Calu3 (cell line): Measurements from ENCODE around the gene CTSD. TPM values are rescaled to one million over a fixed set of nuclear protein-coding genes. Genes with fewer than 3 reads are reported as not detected.
A peak's percentile ranks its signal among the peaks of the same experiment; 100 is the strongest.

Source experiments
- BruUV-seq: library from RNA; stranded (reverse); fragments of 400-500 nt; replicated peaks from 2 replicates; lab custom pipeline; 2021; lab: Mats Ljungman, UMichigan
- CTCF ChIA-PET: fragments of 300-600 bp; sonication (Branson Sonifier 250); formaldehyde crosslinking; loops from one replicate; lab custom pipeline; 2022; ENCODE audit warnings: antibody characterized with exemption; lab: Charles Lee
- DNase-seq: peaks from one replicate; pipeline ENCODE4 v3.0.0; 2022
- H3K27ac Mint-ChIP-seq: one replicate; pipeline ENCODE4 v1.8.0; 2022; ENCODE audit warnings: mixed read lengths; ENCODE audit not compliant: unreplicated experiment
- H3K27me3 Mint-ChIP-seq: one replicate; pipeline ENCODE4 v1.8.0; 2022; ENCODE audit warnings: mixed read lengths; ENCODE audit not compliant: unreplicated experiment
- H3K36me3 Mint-ChIP-seq: one replicate; pipeline ENCODE4 v1.8.0; 2022; ENCODE audit warnings: mild to moderate bottlenecking, moderate library complexity, mixed read lengths; ENCODE audit not compliant: insufficient read depth, unreplicated experiment
- H3K4me1 Mint-ChIP-seq: one replicate; pipeline ENCODE4 v1.8.0; 2022; ENCODE audit warnings: mild to moderate bottlenecking, low read depth, mixed read lengths; ENCODE audit not compliant: unreplicated experiment
- H3K4me3 Mint-ChIP-seq: one replicate; pipeline ENCODE4 v1.8.0; 2022; ENCODE audit warnings: mild to moderate bottlenecking, low read depth, moderate library complexity, mixed read lengths; ENCODE audit not compliant: unreplicated experiment
- H3K9me3 Mint-ChIP-seq: one replicate; pipeline ENCODE4 v1.8.0; 2022; ENCODE audit warnings: low read depth, mixed read lengths; ENCODE audit not compliant: unreplicated experiment
- intact Hi-C: fragments of 100-400 bp; cut with micrococcal nuclease; formaldehyde crosslinking; loops from one replicate; pipeline ENCODE4 v1.10.0; 2022; ENCODE audit not compliant: unreplicated experiment
- total RNA-seq: library from RNA; stranded (reverse); gene quantifications from 2 replicates; pipeline ENCODE4 v1.2.3, GENCODE V29; 2022
- TF ChIP-seq, protein P1 (sequence below): fragments of 200-600 bp; IDR thresholded peaks from one replicate; pipeline ENCODE4 v1.8.0; 2022; ENCODE audit warnings: antibody characterized with exemption; ENCODE audit not compliant: unreplicated experiment

CTSD gene
- total RNA-seq, 1 experiment from 2014 or later = 531 TPM

DNA sequence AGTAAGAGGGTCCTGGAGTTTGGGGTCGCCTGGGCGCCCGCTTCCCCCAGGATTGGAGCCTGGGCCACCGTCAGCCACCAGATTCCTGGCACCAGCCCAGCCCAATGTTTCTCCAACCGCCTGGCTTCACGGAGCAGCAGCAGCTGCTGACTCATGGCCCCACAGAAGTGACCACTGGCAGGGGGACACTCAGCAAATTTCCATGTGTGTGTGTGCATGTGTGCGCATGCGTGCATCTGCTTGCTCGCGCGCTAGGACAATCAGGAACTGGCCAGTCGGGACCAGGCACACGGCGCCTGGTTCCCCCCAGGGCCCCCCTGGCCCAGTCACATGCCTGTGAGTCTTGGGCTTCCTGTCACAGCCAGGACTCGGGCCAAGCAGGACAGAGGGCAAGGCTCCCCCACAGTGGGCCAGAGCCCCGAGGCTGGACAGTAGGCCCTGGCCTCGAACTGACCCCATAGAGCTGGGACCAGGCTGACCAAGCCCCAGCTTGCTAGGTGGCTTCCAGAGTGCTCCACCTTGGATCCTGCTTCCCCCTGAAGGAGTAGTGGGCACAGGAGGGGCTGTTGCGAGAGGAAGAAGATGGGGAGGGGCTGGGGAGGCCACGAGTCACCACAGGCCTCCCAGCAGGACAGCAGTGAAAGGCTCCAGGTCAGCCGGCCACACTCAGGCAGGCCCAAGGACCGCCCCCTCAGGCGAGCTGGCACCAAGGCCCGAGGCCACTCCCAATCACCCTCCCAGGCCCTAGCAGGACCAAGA lies 3.2 kb downstream of the CTSD start:
- H3K27me3 Mint-ChIP-seq = no peaks in the 10 kb centered on the region
- intact Hi-C loops = loop anchor here (5.0 kb wide), 1 partner anchor 72 kb away; the partner anchor contains the start of gene SYT8
- H3K36me3 Mint-ChIP-seq = peaks cover 70% of the 10 kb centered on the region
- peak; percentile 62 for DNase-seq
- TF ChIP-seq, protein P1, sequence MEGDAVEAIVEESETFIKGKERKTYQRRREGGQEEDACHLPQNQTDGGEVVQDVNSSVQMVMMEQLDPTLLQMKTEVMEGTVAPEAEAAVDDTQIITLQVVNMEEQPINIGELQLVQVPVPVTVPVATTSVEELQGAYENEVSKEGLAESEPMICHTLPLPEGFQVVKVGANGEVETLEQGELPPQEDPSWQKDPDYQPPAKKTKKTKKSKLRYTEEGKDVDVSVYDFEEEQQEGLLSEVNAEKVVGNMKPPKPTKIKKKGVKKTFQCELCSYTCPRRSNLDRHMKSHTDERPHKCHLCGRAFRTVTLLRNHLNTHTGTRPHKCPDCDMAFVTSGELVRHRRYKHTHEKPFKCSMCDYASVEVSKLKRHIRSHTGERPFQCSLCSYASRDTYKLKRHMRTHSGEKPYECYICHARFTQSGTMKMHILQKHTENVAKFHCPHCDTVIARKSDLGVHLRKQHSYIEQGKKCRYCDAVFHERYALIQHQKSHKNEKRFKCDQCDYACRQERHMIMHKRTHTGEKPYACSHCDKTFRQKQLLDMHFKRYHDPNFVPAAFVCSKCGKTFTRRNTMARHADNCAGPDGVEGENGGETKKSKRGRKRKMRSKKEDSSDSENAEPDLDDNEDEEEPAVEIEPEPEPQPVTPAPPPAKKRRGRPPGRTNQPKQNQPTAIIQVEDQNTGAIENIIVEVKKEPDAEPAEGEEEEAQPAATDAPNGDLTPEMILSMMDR = no peak
- CTCF ChIA-PET = interaction anchor here (0.6 to 1.3 kb wide), 3 partner anchors 9 to 108 kb away, joined by 3 read pairs; no protein-coding TSS in a partner anchor
- H3K4me3 Mint-ChIP-seq = peak overlapping the region; percentile 30
- peaks cover 18% of the 10 kb centered on the region for H3K4me1 Mint-ChIP-seq
- no peaks in the 10 kb centered on the region for H3K9me3 Mint-ChIP-seq
- H3K27ac Mint-ChIP-seq = peak overlapping the region; percentile 47
- BruUV-seq = no TSS peak

DNA sequence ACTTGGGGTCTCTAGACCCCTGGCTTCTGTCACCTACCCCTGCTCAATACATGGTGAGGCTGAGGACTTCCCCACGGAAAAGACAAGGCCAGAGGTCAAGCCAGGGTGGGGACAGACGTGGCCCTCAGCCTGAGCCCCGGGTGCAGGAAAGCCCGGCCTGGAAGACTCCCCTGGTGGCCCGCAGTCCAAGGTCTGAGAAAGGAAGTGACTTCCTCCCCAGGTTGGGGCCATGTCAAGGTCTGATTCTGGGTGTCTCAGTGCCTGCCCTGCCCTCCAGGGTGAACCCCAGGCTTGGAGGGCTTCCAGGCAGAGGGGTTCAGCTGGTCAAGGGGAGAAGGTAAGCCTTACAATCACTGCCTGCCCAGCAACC lies 3.9 kb downstream of the CTSD start:
- DNase-seq = no peak
- Mint-ChIP-seq H3K4me1 (peaks cover 18% of the 10 kb centered on the region), H3K27ac (no peak overlapping the region), H3K27me3 (no peaks in the 10 kb centered on the region), H3K4me3 (no peak overlapping the region), H3K9me3 (no peaks in the 10 kb centered on the region), H3K36me3 (peaks cover 74% of the 10 kb centered on the region)
- CTCF ChIA-PET = interaction anchor here (0.6 kb wide), 1 partner anchor 10 kb away, joined by 3 read pairs; no protein-coding TSS in a partner anchor
- no TSS peak for BruUV-seq
- TF ChIP-seq, protein P1 = no peak
- intact Hi-C loops = loop anchor here (5.0 kb wide), 1 partner anchor 72 kb away; the partner anchor contains the start of gene SYT8

DNA sequence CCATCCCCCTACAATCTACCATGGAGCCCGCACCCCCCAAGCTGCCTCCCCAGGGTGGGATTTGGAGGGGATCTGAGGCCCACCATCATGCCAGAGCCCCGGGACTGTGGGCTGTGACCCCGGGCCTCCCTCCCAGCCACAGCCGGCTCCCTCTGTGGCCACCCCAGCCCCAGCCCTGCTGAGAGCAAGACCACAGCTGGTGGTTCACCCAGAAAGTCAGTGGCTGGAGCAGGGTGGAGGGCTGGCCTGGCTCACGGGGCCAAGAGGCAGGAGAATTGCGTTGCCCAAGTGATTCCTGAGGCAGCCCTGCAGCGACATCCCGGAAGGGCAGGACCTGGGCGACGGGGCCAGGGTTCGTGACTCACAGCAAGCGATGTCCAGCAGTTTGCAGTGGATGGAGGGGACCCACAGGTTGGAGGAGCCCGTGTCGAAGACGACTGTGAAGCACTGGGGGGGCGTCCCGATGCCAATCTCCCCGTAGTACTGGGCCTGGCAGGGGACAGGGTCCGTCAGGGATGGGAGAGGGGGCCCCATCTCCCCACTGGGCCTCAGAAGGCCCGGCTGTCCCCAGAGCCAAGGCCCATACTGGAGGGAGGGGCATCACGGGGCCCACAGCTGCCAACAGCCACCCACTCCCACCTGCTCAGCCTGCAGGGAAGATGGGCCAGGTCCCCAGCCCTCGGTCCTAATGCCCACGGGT lies 4.4 kb downstream of the CTSD start:
- no TSS peak for BruUV-seq
- Mint-ChIP-seq H3K9me3 (no peaks in the 10 kb centered on the region), H3K27me3 (no peaks in the 10 kb centered on the region), H3K27ac (no peak overlapping the region), H3K4me1 (peaks cover 18% of the 10 kb centered on the region), H3K36me3 (peaks cover 70% of the 10 kb centered on the region), H3K4me3 (no peak overlapping the region)
- TF ChIP-seq, protein P1 = no peak
- CTCF ChIA-PET = no interaction called here
- intact Hi-C loops = no loop called here
- no peak for DNase-seq

DNA sequence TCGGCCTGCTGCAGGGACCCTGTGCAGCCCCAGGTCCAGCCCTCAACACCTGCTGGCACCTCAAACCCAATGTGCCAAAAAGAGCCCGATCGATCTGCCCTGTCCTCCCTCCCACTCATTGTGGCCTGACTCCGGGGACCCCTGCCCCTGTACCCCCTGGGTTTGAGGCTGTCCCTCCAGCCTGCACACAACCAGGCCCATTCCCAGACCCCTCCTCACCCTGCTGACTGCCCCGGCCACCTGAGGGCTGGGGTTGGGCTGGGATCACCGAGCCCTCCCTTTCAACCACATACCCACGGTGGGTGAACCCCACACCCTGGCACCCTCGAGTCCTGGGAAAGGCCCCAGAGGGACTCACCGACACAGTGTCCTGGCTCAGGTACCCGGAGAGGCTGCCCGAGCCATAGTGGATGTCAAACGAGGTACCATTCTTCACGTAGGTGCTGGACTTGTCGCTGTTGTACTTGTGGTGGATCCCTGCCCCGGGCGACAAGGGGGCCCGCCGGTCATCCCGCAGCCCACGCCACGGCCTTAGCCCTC lies 5.0 kb downstream of the CTSD start:
- intact Hi-C loops = no loop called here

More for the DNA sequence above, 5.0 kb downstream of the CTSD start:
- Mint-ChIP-seq H3K27ac (no peak overlapping the region), H3K27me3 (no peaks in the 10 kb centered on the region), H3K4me3 (no peak overlapping the region), H3K4me1 (peaks cover 18% of the 10 kb centered on the region), H3K9me3 (no peaks in the 10 kb centered on the region), H3K36me3 (peaks cover 67% of the 10 kb centered on the region)
- CTCF ChIA-PET = no interaction called here
- no peak for DNase-seq
- TF ChIP-seq, protein P1 = no peak
- no TSS peak for BruUV-seq
